LNCaP clone FGC (cell line): ENCODE results near the gene ZFR2.

ENCODE experiments used
- DNase-seq: peaks from one replicate; pipeline ENCODE4 v3.0.0-alpha.2; 2011; ENCODE audit warnings: low read depth
- H3K4me3 ChIP-seq: 2 replicates; pipeline ENCODE4 v1.5.1; 2011; ENCODE audit warnings: mild to moderate bottlenecking, low read depth, low read length, control low read depth
- TF ChIP-seq, protein P1 (sequence below): IDR thresholded peaks from 2 replicates; pipeline ENCODE4 v1.5.1; 2012; ENCODE audit warnings: mild to moderate bottlenecking; ENCODE audit not compliant: control insufficient read depth, insufficient read depth; ENCODE audit errors: extremely low read depth

The ZFR2 gene

DNA sequence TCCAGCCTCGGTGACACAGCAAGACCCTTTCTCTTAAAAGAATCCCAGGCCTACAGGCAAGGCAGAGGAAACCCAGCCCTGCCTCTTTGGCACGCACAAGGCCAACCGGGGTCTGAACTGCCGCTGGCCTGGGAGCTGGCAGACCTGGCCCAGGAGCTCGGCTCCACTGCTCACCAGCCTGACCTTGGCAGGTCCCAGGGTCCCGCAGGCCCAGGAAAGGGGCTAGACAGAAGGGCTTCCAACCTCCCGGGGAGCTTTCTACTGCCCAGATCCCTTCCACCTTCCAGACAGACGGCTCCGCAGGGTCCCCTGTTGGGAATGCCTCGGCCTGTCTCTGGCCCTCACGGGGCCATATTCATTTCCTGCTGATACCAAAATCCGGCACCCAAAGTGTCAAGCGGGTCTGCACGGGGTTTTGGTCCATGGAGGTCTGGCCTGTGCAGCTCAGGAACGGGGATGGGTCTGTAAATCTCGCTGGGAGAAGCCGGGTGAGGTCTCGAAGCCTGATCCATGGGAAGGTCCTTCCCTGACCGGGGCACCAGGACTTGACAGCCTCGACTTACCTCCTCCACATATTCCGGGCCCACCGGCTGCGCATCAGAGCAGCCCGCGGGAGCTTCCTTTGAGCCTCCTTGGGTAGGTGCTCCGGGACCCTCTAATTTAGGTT lies 46.0 kb downstream of the ZFR2 start:
- TF ChIP-seq, protein P1, sequence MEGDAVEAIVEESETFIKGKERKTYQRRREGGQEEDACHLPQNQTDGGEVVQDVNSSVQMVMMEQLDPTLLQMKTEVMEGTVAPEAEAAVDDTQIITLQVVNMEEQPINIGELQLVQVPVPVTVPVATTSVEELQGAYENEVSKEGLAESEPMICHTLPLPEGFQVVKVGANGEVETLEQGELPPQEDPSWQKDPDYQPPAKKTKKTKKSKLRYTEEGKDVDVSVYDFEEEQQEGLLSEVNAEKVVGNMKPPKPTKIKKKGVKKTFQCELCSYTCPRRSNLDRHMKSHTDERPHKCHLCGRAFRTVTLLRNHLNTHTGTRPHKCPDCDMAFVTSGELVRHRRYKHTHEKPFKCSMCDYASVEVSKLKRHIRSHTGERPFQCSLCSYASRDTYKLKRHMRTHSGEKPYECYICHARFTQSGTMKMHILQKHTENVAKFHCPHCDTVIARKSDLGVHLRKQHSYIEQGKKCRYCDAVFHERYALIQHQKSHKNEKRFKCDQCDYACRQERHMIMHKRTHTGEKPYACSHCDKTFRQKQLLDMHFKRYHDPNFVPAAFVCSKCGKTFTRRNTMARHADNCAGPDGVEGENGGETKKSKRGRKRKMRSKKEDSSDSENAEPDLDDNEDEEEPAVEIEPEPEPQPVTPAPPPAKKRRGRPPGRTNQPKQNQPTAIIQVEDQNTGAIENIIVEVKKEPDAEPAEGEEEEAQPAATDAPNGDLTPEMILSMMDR = no peak
- DNase-seq = no peak
- no peak overlapping the region for H3K4me3 ChIP-seq

DNA sequence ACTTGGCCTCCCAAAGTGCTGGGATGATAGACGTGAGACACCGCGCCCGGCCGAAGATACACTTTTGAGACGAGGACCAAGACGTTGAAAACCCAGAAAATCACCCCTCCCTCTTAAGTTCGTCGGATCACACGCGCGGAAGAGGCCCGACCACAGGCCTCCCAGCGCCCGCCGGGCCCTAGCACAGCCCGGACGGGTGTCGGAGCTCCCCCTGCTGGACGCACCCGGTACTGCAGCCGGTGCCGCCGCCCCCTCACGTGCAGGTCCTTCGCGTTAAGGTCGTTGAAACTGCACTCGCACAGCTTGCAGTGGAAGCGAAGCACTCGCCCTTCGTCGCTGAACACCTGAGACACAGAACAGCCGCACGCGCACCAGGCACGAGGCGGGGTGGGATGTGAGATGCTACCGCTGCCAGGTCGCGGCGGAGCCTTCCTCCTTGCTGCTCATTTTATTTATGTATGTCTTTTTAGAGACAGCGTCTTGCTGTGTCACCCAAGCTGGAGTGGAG lies 46.9 kb downstream of the ZFR2 start:
- TF ChIP-seq, protein P1 = peak; percentile 95
- no peak overlapping the region for H3K4me3 ChIP-seq
- peak; percentile 4 for DNase-seq

DNA sequence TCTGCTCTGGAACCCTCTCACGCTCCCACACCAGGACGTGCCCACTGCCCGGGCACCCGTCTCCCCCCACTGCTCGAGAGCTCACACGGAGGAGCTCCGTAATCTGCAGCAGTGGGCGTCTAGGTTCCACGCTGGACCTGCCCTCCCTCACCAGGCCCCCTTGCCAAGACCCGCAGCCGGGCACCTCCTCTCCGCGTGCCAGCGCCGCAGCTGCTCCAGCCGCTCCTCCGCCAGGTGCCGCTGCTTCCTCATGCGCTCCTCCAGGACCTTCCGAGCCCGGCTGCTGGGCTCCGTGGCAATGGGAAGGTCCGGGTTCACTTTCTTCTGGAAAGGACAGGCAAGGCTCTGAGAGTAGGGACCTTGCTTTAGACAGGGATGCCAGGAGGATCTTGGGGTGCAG lies 47.7 kb downstream of the ZFR2 start:
- no peak overlapping the region for H3K4me3 ChIP-seq
- TF ChIP-seq, protein P1 = no peak
- no peak for DNase-seq

DNA sequence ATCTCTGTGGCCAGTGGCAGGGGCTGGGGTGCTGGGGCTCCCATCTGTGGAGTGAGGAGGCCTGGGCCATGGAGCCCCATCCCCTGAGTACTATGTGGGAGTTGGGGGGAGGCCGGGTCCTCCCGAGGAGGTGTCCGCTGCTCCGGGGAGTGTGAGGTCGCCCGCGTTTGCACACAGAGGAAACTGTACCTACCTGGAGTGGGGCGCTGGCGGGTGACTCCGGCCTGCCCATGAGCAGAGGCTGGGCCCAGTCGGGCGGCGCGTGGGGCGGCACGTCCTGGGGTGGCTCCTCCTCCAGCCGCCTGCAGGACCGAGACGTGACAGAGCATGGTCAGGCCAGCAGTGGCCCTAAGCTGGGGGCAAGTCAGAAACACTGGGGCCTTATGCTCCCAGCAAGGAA lies 48.8 kb downstream of the ZFR2 start:
- H3K4me3 ChIP-seq = no peak overlapping the region
- TF ChIP-seq, protein P1 = no peak
- DNase-seq = no peak

DNA sequence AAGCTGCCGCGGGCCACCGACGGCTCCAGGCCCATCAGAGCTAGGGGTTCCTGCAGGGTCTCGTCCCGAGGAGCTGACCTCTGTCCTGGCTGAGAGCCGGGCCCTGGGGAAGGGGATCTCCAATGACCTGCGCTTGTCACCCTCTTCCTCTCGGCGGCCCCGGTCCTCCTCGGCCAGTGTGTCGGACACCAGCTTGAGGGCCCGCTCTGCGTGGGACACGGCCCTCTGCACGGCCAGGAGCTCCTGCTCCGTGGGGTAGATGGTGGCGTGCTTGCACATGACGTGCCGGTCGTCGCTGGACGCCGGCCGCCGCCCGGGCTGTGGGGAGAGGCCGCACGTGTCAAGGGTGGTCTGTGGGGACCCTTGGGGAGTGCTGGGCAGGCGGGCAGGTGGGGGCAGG lies 49.9 kb downstream of the ZFR2 start:
- no peak overlapping the region for H3K4me3 ChIP-seq
- no peak for DNase-seq
- TF ChIP-seq, protein P1 = no peak

DNA sequence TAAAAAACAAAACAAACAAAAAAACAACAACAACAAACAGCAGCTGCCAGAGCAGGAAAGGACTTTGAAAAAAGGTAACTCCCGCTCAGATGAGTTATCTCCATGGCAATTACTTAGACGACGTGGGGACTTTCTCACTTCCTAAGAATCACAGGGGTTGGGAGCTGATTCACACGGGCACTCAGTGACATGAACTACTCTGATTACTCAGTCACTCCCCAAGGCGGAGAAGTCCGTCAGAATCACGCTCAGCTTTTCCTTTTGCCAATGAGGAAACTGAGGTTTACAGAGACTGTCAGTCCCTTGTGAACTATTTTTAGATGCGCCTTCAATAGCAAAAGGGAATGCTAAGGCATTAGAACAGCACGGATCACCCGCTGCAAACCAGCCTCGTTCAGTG lies 50.4 kb downstream of the ZFR2 start:
- TF ChIP-seq, protein P1 = no peak
- DNase-seq = no peak

DNA sequence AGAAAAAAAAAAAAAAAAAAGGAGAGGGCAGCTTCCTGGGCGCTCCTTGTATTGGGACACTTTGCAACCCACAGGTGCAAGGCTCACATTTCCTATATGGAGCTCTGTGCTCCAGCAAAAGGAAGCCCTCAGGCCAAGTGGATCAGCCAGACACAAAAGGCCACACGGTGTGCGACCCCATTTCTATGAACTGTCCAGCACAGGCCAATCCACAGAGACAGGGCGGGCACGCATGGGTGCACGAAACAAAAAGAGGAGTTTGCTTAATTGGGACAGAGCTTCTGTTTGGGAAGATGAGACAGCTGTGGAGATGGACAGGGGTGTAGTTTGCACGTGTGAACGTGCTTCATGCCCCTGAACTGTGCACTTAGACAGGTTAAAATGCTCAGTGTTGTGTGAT lies 51.1 kb downstream of the ZFR2 start:
- H3K4me3 ChIP-seq = no peak overlapping the region
- DNase-seq = no peak
- TF ChIP-seq, protein P1 = no peak

More for the DNA sequence above, 50.4 kb downstream of the ZFR2 start:
- no peak overlapping the region for H3K4me3 ChIP-seq
